K562 (cell line): ENCODE data around the gene METTL22. TPM values are rescaled to one million over a fixed set of nuclear protein-coding genes. Genes with fewer than 3 reads are reported as not detected.

Experiments used
- ATF2 ChIP-seq: sonication (generic); formaldehyde crosslinking; IDR thresholded peaks from 2 replicates; pipeline ENCODE4 v1.8.1; 2022; ENCODE audit warnings: missing genetic modification reagents
- C11orf30 ChIP-seq: fragments of 450-650 bp; IDR thresholded peaks from 2 replicates; pipeline ENCODE4 v1.6.1; 2016; ENCODE audit warnings: low read depth, mild to moderate bottlenecking
- CEBPG ChIP-seq, 3 experiments: fragments of 200-800 bp in 1 of 3; sonication (Bioruptor generic) in 1 of 3; sonication (generic) in 1 of 3; formaldehyde crosslinking in 1 of 3; IDR thresholded peaks in 2 of 3; conservative IDR thresholded peaks in 1 of 3; 2 replicates each; pipeline versions ENCODE4 v1.6.1 to v1.8.0; 2016 to 2022; ENCODE audit warnings: missing compliant biosample characterization in 2 of 3, missing genetic modification characterization in 2 of 3, mild to moderate bottlenecking in 1 of 3, missing genetic modification reagents in 1 of 3
- CHD4 ChIP-seq: fragments of 200-600 bp; sonication (generic); IDR thresholded peaks from 3 replicates; pipeline ENCODE4 v1.6.1; 2012; ENCODE audit warnings: low read depth, mild to moderate bottlenecking, mixed read lengths, low read length, inconsistent platforms; ENCODE audit not compliant: insufficient read depth, insufficient replicate concordance, poor library complexity, severe bottlenecking
- DNMT1 ChIP-seq: fragments of 450-650 bp; IDR thresholded peaks from 2 replicates; pipeline ENCODE4 v1.6.1; 2016; ENCODE audit warnings: antibody characterized with exemption, mild to moderate bottlenecking
- KAT2B ChIP-seq: IDR thresholded peaks from one replicate; pipeline ENCODE4 v1.6.1; 2012; ENCODE audit warnings: low read depth, mild to moderate bottlenecking, control low read depth, inconsistent platforms, low read length, moderate library complexity
- LCOR ChIP-seq: sonication (generic); formaldehyde crosslinking; IDR thresholded peaks from 2 replicates; pipeline ENCODE4 v1.8.0; 2022; ENCODE audit warnings: mild to moderate bottlenecking, missing genetic modification reagents
- MAFF ChIP-seq: IDR thresholded peaks from 2 replicates; pipeline ENCODE4 v1.6.1; 2012; ENCODE audit warnings: low read length, improper control_type of control experiment
- MCM3 ChIP-seq: fragments of 450-650 bp; IDR thresholded peaks from 2 replicates; pipeline ENCODE4 v1.6.1; 2016
- NCOA4 ChIP-seq: fragments of 450-650 bp; IDR thresholded peaks from 2 replicates; pipeline ENCODE4 v1.6.1; 2018; ENCODE audit warnings: mild to moderate bottlenecking; ENCODE audit not compliant: partially characterized antibody
- NFXL1 ChIP-seq: fragments of 450-650 bp; formaldehyde crosslinking; IDR thresholded peaks from 2 replicates; pipeline ENCODE4 v1.4.0; 2021; ENCODE audit warnings: mild to moderate bottlenecking
- NR2F6 ChIP-seq: fragments of 450-650 bp; formaldehyde crosslinking; IDR thresholded peaks from 2 replicates; pipeline ENCODE4 v1.4.0; 2020; ENCODE audit warnings: mild to moderate bottlenecking
- PHF8 ChIP-seq: fragments of 200-600 bp; sonication (generic); IDR thresholded peaks from 2 replicates; pipeline ENCODE4 v1.6.1; 2012; ENCODE audit warnings: mixed run types, mild to moderate bottlenecking, inconsistent platforms, low read length, moderate library complexity, borderline replicate concordance
- POLR3A ChIP-seq: IDR thresholded peaks from 2 replicates; pipeline ENCODE4 v1.6.1; 2011; ENCODE audit warnings: borderline replicate concordance, mild to moderate bottlenecking, moderate library complexity; ENCODE audit not compliant: insufficient read length, insufficient read depth; ENCODE audit errors: extremely low read depth
- PRDM10 ChIP-seq: fragments of 450-650 bp; IDR thresholded peaks from 2 replicates; pipeline ENCODE4 v1.6.1; 2018; ENCODE audit not compliant: partially characterized antibody
- RAD21 ChIP-seq, 2 experiments: fragments of 250-450 bp in 1 of 2; fragments of 450-650 bp in 1 of 2; sonication (Bioruptor Pico) in 1 of 2; formaldehyde crosslinking in 1 of 2; IDR thresholded peaks in 1 of 2; conservative IDR thresholded peaks in 1 of 2; 2 replicates each; pipeline versions ENCODE4 v1.4.0 to v1.8.0; 2020 to 2022; ENCODE audit warnings: mild to moderate bottlenecking in 2 of 2, moderate library complexity in 1 of 2
- SIN3B ChIP-seq: fragments of 450-650 bp; IDR thresholded peaks from 2 replicates; pipeline ENCODE4 v1.6.1; 2017; ENCODE audit warnings: low read depth, mild to moderate bottlenecking, moderate library complexity
- SMARCB1 ChIP-seq: IDR thresholded peaks from 2 replicates; pipeline ENCODE4 v1.6.1; 2011; ENCODE audit warnings: improper control_type of control experiment, low read depth; ENCODE audit not compliant: insufficient read length
- SMC3 ChIP-seq: conservative IDR thresholded peaks from 2 replicates; pipeline ENCODE4 v1.6.1; 2011; ENCODE audit warnings: low read depth, low read length, improper control_type of control experiment; ENCODE audit not compliant: insufficient read depth
- TAF7 ChIP-seq: fragments of 450-650 bp; IDR thresholded peaks from 2 replicates; pipeline ENCODE4 v1.6.1; 2016; ENCODE audit warnings: missing genetic modification characterization, missing compliant biosample characterization
- TRIM24 ChIP-seq, 2 experiments: fragments of 450-650 bp; IDR thresholded peaks; 2 replicates each; pipeline ENCODE4 v1.6.1; 2016
- ZNF140 ChIP-seq: fragments of 250-450 bp; sonication (Bioruptor Pico); IDR thresholded peaks from 2 replicates; pipeline ENCODE4 v1.8.0; 2021; ENCODE audit warnings: moderate library complexity, mild to moderate bottlenecking, inconsistent platforms
- ZNF184 ChIP-seq: sonication (generic); formaldehyde crosslinking; IDR thresholded peaks from 2 replicates; pipeline ENCODE4 v1.5.0; 2020; ENCODE audit warnings: missing genetic modification reagents
- ZNF263 ChIP-seq: sonication (generic); formaldehyde crosslinking; IDR thresholded peaks from 2 replicates; pipeline ENCODE4 v1.8.0; 2022; ENCODE audit warnings: mild to moderate bottlenecking, missing genetic modification reagents, borderline replicate concordance
- polyA plus RNA-seq, 8 experiments: library from polyadenylated mRNA; depleted of rRNA in 4 of 8; stranded (reverse) in 5 of 8; unstranded in 3 of 8; fragments of >200 nt; fragmentation: Nextera tagmentation in 2 of 8; fragmentation: Illumina TruSeq in 1 of 8; extraction: Ambion mirVana in 2 of 8; extraction: Trizol in 1 of 8; gene quantifications; 2 replicates each; pipeline versions ENCODE4 v1.2.1 to v1.2.3, GENCODE V29; 2011 to 2014; ENCODE audit warnings: inconsistent platforms in 1 of 8, missing spikeins in 1 of 8
- total RNA-seq, 7 experiments: library from RNA; depleted of rRNA in 6 of 7; stranded (reverse); fragments of >200 nt in 6 of 7; fragmentation: Illumina TruSeq in 2 of 7; extraction: Trizol in 2 of 7; gene quantifications; 2 replicates each; pipeline versions ENCODE4 v1.2.1 to v1.2.3, GENCODE V29; 2011 to 2021; ENCODE audit warnings: low replicate concordance in 1 of 7

The METTL22 gene
- total and polyA plus RNA-seq, 9 of the 15 experiments (the other 6 are each of a cell fraction or from before 2014, with no cell fraction given), result 6.9 to 33.2 (median 18.5) TPM

- no peak for TF ChIP-seq MAFF
- no peak for TF ChIP-seq ATF2
- TF ChIP-seq POLR3A, result no peak
- no peak for TF ChIP-seq MCM3
- no peak for TF ChIP-seq PRDM10
- peak; percentile 65; the same call in 1 of the 2 replicates for TF ChIP-seq SIN3B
- TF ChIP-seq PHF8, result peak; percentile 94; the same call in 1 of the 2 replicates
- TF ChIP-seq NCOA4, result no peak
- no peak for TF ChIP-seq SMARCB1
- TF ChIP-seq SMC3, result no peak
- no peak for TF ChIP-seq DNMT1
- TF ChIP-seq TAF7 (tag), result 0 out of 2 replicates have a peak, but pooled peaks have one; percentile 43
- TF ChIP-seq C11orf30, result 0 out of 2 replicates have a peak, but pooled peaks have one; percentile 18
- TF ChIP-seq LCOR (CRISPR knock-in tag), result no peak
- 0 out of 2 replicates have a peak, but pooled peaks have one; percentile 14 for TF ChIP-seq ZNF263 (CRISPR knock-in tag)
- TF ChIP-seq RAD21 (CRISPR knock-in tag; conservative IDR thresholded peaks at IDR 0.05 in 1 of 2, IDR thresholded peaks at IDR 0.05 in 1 of 2), result no peak
- TF ChIP-seq NR2F6 (CRISPR knock-in tag), result no peak
- TF ChIP-seq CHD4, result no peak
- no peak for TF ChIP-seq KAT2B
- TF ChIP-seq TRIM24 (IDR thresholded peaks at IDR 0.05), result no peak
- no peak for TF ChIP-seq NFXL1 (CRISPR knock-in tag)
- no peak for TF ChIP-seq CEBPG (CRISPR knock-in tag; IDR thresholded peaks at IDR 0.05)
- no peak for TF ChIP-seq CEBPG (tag; conservative IDR thresholded peaks at IDR 0.05 in 1 of 2, IDR thresholded peaks at IDR 0.05 in 1 of 2)
- TF ChIP-seq ZNF140 (CRISPR knock-in tag), result no peak
- TF ChIP-seq ZNF184 (CRISPR knock-in tag), result no peak
Measured at GRCh38 chr16:8621572-8622314, at the start of gene METTL22 (continued).
